IMR-90 (cell line): ENCODE data around the gene MMAA. TPM values are rescaled to one million over a fixed set of nuclear protein-coding genes. Genes with fewer than 3 reads are reported as not detected.

ENCODE experiments used
- ATAC-seq: fragments of 200-7000 bp; cut with Tn5 transposase; 2 replicates; pipeline ENCODE4 v1.9.1; 2020; ENCODE audit warnings: low read depth, mild to moderate bottlenecking, moderate library complexity
- BruUV-seq: library from RNA; stranded (reverse); fragments of 400-500 nt; replicated peaks from 2 replicates; lab custom pipeline; 2021; lab: Mats Ljungman, UMichigan
- CTCF ChIA-PET: fragments of 300-600 bp; formaldehyde crosslinking; extraction: SDS; loops from one replicate; lab custom pipeline; 2021; ENCODE audit warnings: antibody characterized with exemption; lab: Yijun Ruan, JAX
- POLR2A ChIA-PET: fragments of 300-600 bp; sonication (Branson Sonifier 250); formaldehyde crosslinking; loops from one replicate; lab custom pipeline; 2022; ENCODE audit warnings: antibody characterized with exemption; ENCODE audit not compliant: unreplicated experiment; lab: Charles Lee
- DNase-seq: peaks from one replicate; pipeline ENCODE4 v3.0.0; 2013
- H2AFZ ChIP-seq: replicated peaks from 2 replicates; pipeline ENCODE3; 2013; ENCODE audit warnings: low read length, mild to moderate bottlenecking; ENCODE audit not compliant: poor library complexity
- H2AK5ac ChIP-seq: 2 replicates; pipeline ENCODE4 v1.6.1; 2013; ENCODE audit warnings: low read depth, low read length, inconsistent platforms
- H2AK9ac ChIP-seq: replicated peaks from 2 replicates; pipeline ENCODE3; 2013; ENCODE audit warnings: mild to moderate bottlenecking, low read depth, low read length, moderate library complexity; ENCODE audit not compliant: poor library complexity
- H2BK120ac ChIP-seq: 2 replicates; pipeline ENCODE4 v1.6.1; 2013; ENCODE audit warnings: low read depth, low read length, inconsistent platforms
- H2BK15ac ChIP-seq: 3 replicates; pipeline ENCODE4 v1.6.1; 2013; ENCODE audit warnings: low read depth, low read length, inconsistent platforms
- H2BK20ac ChIP-seq: 2 replicates; pipeline ENCODE4 v1.6.1; 2013; ENCODE audit warnings: low read depth, mild to moderate bottlenecking, inconsistent platforms, low read length, moderate library complexity
- H2BK5ac ChIP-seq: 2 replicates; pipeline ENCODE4 v1.6.1; 2013; ENCODE audit warnings: mild to moderate bottlenecking, low read depth, low read length, inconsistent platforms; ENCODE audit not compliant: poor library complexity, severe bottlenecking
- H3K14ac ChIP-seq: replicated peaks from 2 replicates; pipeline ENCODE4 v1.6.1; 2013; ENCODE audit warnings: low read depth, low read length, inconsistent platforms
- H3K18ac ChIP-seq: 2 replicates; pipeline ENCODE4 v1.6.1; 2013; ENCODE audit warnings: low read depth, low read length, control low read depth
- H3K23ac ChIP-seq: 2 replicates; pipeline ENCODE4 v1.6.1; 2013; ENCODE audit warnings: low read depth, low read length, inconsistent platforms
- H3K27ac ChIP-seq: 2 replicates; pipeline ENCODE4 v1.5.1; 2013; ENCODE audit warnings: mild to moderate bottlenecking, control low read depth, low read length; ENCODE audit not compliant: insufficient read depth
- H3K27me3 ChIP-seq: 2 replicates; pipeline ENCODE4 v1.6.1; 2013; ENCODE audit warnings: low read length; ENCODE audit not compliant: control insufficient read depth, insufficient read depth
- H3K36me3 ChIP-seq: 2 replicates; pipeline ENCODE4 v1.6.1; 2013; ENCODE audit warnings: low read length, mixed read lengths; ENCODE audit not compliant: control insufficient read depth, insufficient read depth
- H3K4ac ChIP-seq: 2 replicates; pipeline ENCODE4 v1.6.1; 2013; ENCODE audit warnings: low read depth, low read length, inconsistent platforms
- H3K4me1 ChIP-seq: 2 replicates; pipeline ENCODE4 v1.6.1; 2013; ENCODE audit warnings: low read length, mixed read lengths; ENCODE audit not compliant: control insufficient read depth, insufficient read depth
- H3K4me2 ChIP-seq: 2 replicates; pipeline ENCODE4 v1.6.1; 2013; ENCODE audit warnings: low read depth, mild to moderate bottlenecking, control low read depth, low read length, moderate library complexity
- H3K4me3 ChIP-seq: 2 replicates; pipeline ENCODE4 v1.5.1; 2013; ENCODE audit warnings: low read depth, mild to moderate bottlenecking, control low read depth, low read length, moderate library complexity; ENCODE audit not compliant: insufficient read depth
- H3K56ac ChIP-seq: 2 replicates; pipeline ENCODE4 v1.6.1; 2013; ENCODE audit warnings: low read length, inconsistent platforms; ENCODE audit not compliant: insufficient read depth; ENCODE audit errors: extremely low read depth
- H3K79me1 ChIP-seq, 2 experiments: 2 replicates each; pipeline ENCODE4 v1.6.1; 2013; ENCODE audit warnings: low read length in 2 of 2, inconsistent platforms in 1 of 2, low read depth in 1 of 2
- H3K9ac ChIP-seq: 2 replicates; pipeline ENCODE4 v1.6.1; 2013; ENCODE audit warnings: low read depth, low read length, control low read depth
- H3K9me1 ChIP-seq: 2 replicates; pipeline ENCODE4 v1.6.1; 2013; ENCODE audit warnings: low read length, inconsistent platforms; ENCODE audit not compliant: insufficient read depth
- H3K9me3 ChIP-seq: 2 replicates; pipeline ENCODE4 v1.6.1; 2013; ENCODE audit warnings: low read length; ENCODE audit not compliant: control insufficient read depth, insufficient read depth
- H4K20me1 ChIP-seq: 2 replicates; pipeline ENCODE4 v1.6.1; 2013; ENCODE audit warnings: low read length, inconsistent platforms; ENCODE audit not compliant: insufficient read depth
- H4K5ac ChIP-seq: 2 replicates; pipeline ENCODE4 v1.6.1; 2013; ENCODE audit warnings: mild to moderate bottlenecking, low read depth, low read length, control low read depth
- H4K8ac ChIP-seq, 2 experiments: 2 replicates each; pipeline ENCODE4 v1.6.1; 2013; ENCODE audit warnings: low read depth in 2 of 2, low read length in 2 of 2, control low read depth in 1 of 2, inconsistent platforms in 1 of 2
- H4K91ac ChIP-seq: 2 replicates; pipeline ENCODE4 v1.6.1; 2013; ENCODE audit warnings: low read depth, low read length, inconsistent platforms; ENCODE audit not compliant: insufficient read depth
- CHD1 ChIP-seq: IDR thresholded peaks from 2 replicates; pipeline ENCODE4 v1.6.1; 2012; ENCODE audit warnings: low read depth, low read length, improper control_type of control experiment
- MAFK ChIP-seq: IDR thresholded peaks from 2 replicates; pipeline ENCODE4 v1.6.1; 2012; ENCODE audit warnings: low read depth, low read length, improper control_type of control experiment
- MAZ ChIP-seq: IDR thresholded peaks from 2 replicates; pipeline ENCODE4 v1.6.1; 2012; ENCODE audit warnings: low read depth, mild to moderate bottlenecking, low read length, improper control_type of control experiment, moderate library complexity, borderline replicate concordance
- POLR2A ChIP-seq: IDR thresholded peaks from 2 replicates; pipeline ENCODE4 v1.6.1; 2012; ENCODE audit warnings: mild to moderate bottlenecking, low read depth, low read length
- RAD21 ChIP-seq: IDR thresholded peaks from 2 replicates; pipeline ENCODE4 v1.6.1; 2012; ENCODE audit warnings: low read length, improper control_type of control experiment
- RFX5 ChIP-seq: IDR thresholded peaks from 2 replicates; pipeline ENCODE4 v1.8.0; 2012; ENCODE audit warnings: low read depth, mild to moderate bottlenecking, low read length, moderate library complexity
- SMC3 ChIP-seq: fragments of 150-350 bp; IDR thresholded peaks from 2 replicates; pipeline ENCODE4 v1.6.1; 2016; ENCODE audit warnings: low read depth, mild to moderate bottlenecking, antibody characterized with exemption, low read length, moderate library complexity
- USF2 ChIP-seq: fragments of 150-350 bp; IDR thresholded peaks from 2 replicates; pipeline ENCODE4 v1.6.1; 2017; ENCODE audit warnings: mild to moderate bottlenecking, antibody characterized with exemption, low read length, low read depth
- WGBS, 2 experiments: methylation state at CpG; one replicate each; pipeline versions ENCODE4 v1.1.5 to v1.1.7; 2013; ENCODE audit warnings: missing lambda C conversion rate in 2 of 2; ENCODE audit not compliant: insufficient read length in 1 of 2; ENCODE audit errors: extremely low coverage in 2 of 2; 5-methylcytosine and 5-hydroxymethylcytosine counted together
- dilution Hi-C: fragments of 300-500 bp; cut with HindIII; formaldehyde crosslinking; loops from one replicate; pipeline ENCODE4 v1.14.3; 2018; ENCODE audit warnings: low sequenced_read_pairs; ENCODE audit not compliant: unreplicated experiment
- in situ Hi-C: fragments of 300-500 bp; cut with MboI; formaldehyde crosslinking; loops from 3 replicates; pipeline ENCODE4 v1.14.3; 2019; ENCODE audit warnings: low sequenced_read_pairs, inconsistent platforms, mixed read lengths
- intact Hi-C: fragments of 100-400 bp; cut with micrococcal nuclease; formaldehyde crosslinking; loops from 2 replicates; pipeline ENCODE4 v1.10.0; 2022
- polyA plus RNA-seq, 3 experiments: library from polyadenylated mRNA; depleted of rRNA; stranded (reverse); fragments of >200 nt; gene quantifications; 2 replicates each; pipeline ENCODE4 v1.2.3, GENCODE V29; 2012; ENCODE audit warnings: low replicate concordance in 1 of 3
- total RNA-seq: library from RNA; depleted of rRNA; stranded (reverse); fragments of >200 nt; gene quantifications from 2 replicates; pipeline ENCODE4 v1.2.3, GENCODE V29; 2012

Gene MMAA
- total and polyA plus RNA-seq, 2 of the 4 experiments (the other 2 are of a cell fraction), result 4.4 to 5.2 TPM

GRCh38 chr4:145680902-145681301 lies 61.7 kb downstream of the MMAA start:
- H2BK15ac ChIP-seq, result peak overlapping the region; percentile 65; the same call in 1 of the 3 replicates
- ChIA-PET CTCF (no interaction called here), POLR2A (no interaction called here)
- H3K9ac ChIP-seq, result no peak overlapping the region
- no peak overlapping the region for H2BK5ac ChIP-seq
- H3K9me3 ChIP-seq, result no peaks in the 10 kb centered on the region
- dilution Hi-C loops, result no loop called here
- H4K20me1 ChIP-seq, result no peaks in the 10 kb centered on the region
- no peaks in the 10 kb centered on the region for H3K36me3 ChIP-seq
- no peak overlapping the region for H3K18ac ChIP-seq
- H2AFZ ChIP-seq, result no peak overlapping the region
- no peak overlapping the region for H3K56ac ChIP-seq
- 0 out of 2 replicates have a peak overlapping the region, but pooled peaks have one; percentile 52 for H3K14ac ChIP-seq
- H3K23ac ChIP-seq, result peak overlapping the region; percentile 40; the same call in 1 of the 2 replicates
- no peaks in the 10 kb centered on the region for H3K27me3 ChIP-seq
- no peak overlapping the region for H3K4ac ChIP-seq
- 100% methylated on average over 1 of the region's 1 CpG; no CpG with 5 or more reads in 1 of the 2 experiments for WGBS, 2 experiments
- peak overlapping the region; percentile 55; the same call in 1 of the 2 replicates for H2BK20ac ChIP-seq
- no peak overlapping the region for H3K4me3 ChIP-seq
- intact Hi-C loops, result loop anchor here (5.0 kb wide), 1 partner anchor 256 kb away; the partner anchor contains the start of gene ZNF827
- no peak overlapping the region for H4K91ac ChIP-seq
- TF ChIP-seq MAFK (no peak), POLR2A (no peak), SMC3 (no peak), RFX5 (no peak), USF2 (no peak), RAD21 (no peak), CHD1 (no peak), MAZ (no peak)
- H2AK9ac ChIP-seq, result no peak overlapping the region
- H4K8ac ChIP-seq, result no peak overlapping the region
- no peak overlapping the region for H3K27ac ChIP-seq
- H3K79me1 ChIP-seq, result no peaks in the 10 kb centered on the region
- no peak overlapping the region for H3K4me2 ChIP-seq
- ATAC-seq (no peak), DNase-seq (no peak)
- H2BK120ac ChIP-seq, result no peak overlapping the region
- no peak overlapping the region; the same call in 1 of the 2 replicates for H2AK5ac ChIP-seq
- no peak overlapping the region for H4K5ac ChIP-seq
- in situ Hi-C loops, result no loop called here
- peaks cover 2% of the 10 kb centered on the region; the same call in 1 of the 2 replicates for H3K4me1 ChIP-seq
- no TSS peak for BruUV-seq
- H3K9me1 ChIP-seq, result no peaks in the 10 kb centered on the region; the same call in 1 of the 2 replicates
